Trophoblast cell (in vitro differentiated cells and primary cell): ENCODE data around the gene CD44.

Experiments
- DNase-seq, 2 donors: peaks; one replicate each; pipeline ENCODE4 v3.0.0-alpha.2; 2016
- H2AFZ ChIP-seq: 2 replicates; pipeline ENCODE4 v1.6.1; 2013; ENCODE audit warnings: low read length, moderate library complexity, mild to moderate bottlenecking; ENCODE audit not compliant: insufficient read depth, poor library complexity
- H2AK5ac ChIP-seq: 2 replicates; pipeline ENCODE4 v1.6.1; 2013; ENCODE audit warnings: mild to moderate bottlenecking, low read length
- H2BK120ac ChIP-seq: 2 replicates; pipeline ENCODE4 v1.6.1; 2013; ENCODE audit warnings: low read length, mild to moderate bottlenecking, moderate library complexity; ENCODE audit not compliant: insufficient read depth, poor library complexity
- H2BK12ac ChIP-seq: 2 replicates; pipeline ENCODE4 v1.6.1; 2013; ENCODE audit warnings: mild to moderate bottlenecking, low read length, moderate library complexity
- H2BK5ac ChIP-seq: 2 replicates; pipeline ENCODE4 v1.6.1; 2013; ENCODE audit warnings: low read length, low read depth, moderate library complexity, mild to moderate bottlenecking; ENCODE audit not compliant: poor library complexity
- H3K14ac ChIP-seq: 2 replicates; pipeline ENCODE4 v1.6.1; 2013; ENCODE audit warnings: mild to moderate bottlenecking, low read length
- H3K18ac ChIP-seq: 2 replicates; pipeline ENCODE4 v1.6.1; 2013; ENCODE audit warnings: mild to moderate bottlenecking, low read length
- H3K23ac ChIP-seq: 2 replicates; pipeline ENCODE4 v1.6.1; 2013; ENCODE audit warnings: low read length
- H3K27ac ChIP-seq: 2 replicates; pipeline ENCODE4 v1.5.1; 2013; ENCODE audit warnings: low read depth, mild to moderate bottlenecking, inconsistent platforms, low read length, moderate library complexity
- H3K27me3 ChIP-seq: 2 replicates; pipeline ENCODE4 v1.6.1; 2013; ENCODE audit warnings: inconsistent platforms, mild to moderate bottlenecking, low read length, moderate library complexity; ENCODE audit not compliant: insufficient read depth
- H3K36me3 ChIP-seq, 2 experiments: 1 replicate in 1 of 2; 2 replicates in 1 of 2; pipeline ENCODE4 v1.6.1; 2013; ENCODE audit warnings: low read length in 2 of 2, mild to moderate bottlenecking in 2 of 2, moderate library complexity in 1 of 2; ENCODE audit not compliant: insufficient read depth in 2 of 2, control insufficient read depth in 1 of 2
- H3K4ac ChIP-seq: 2 replicates; pipeline ENCODE4 v1.6.1; 2013; ENCODE audit warnings: low read depth, mild to moderate bottlenecking, low read length, moderate library complexity
- H3K4me1 ChIP-seq, 2 experiments: 1 replicate in 1 of 2; 2 replicates in 1 of 2; pipeline ENCODE4 v1.6.1; 2013; ENCODE audit warnings: low read length in 2 of 2, mild to moderate bottlenecking in 2 of 2, moderate library complexity in 1 of 2; ENCODE audit not compliant: insufficient read depth in 2 of 2, control insufficient read depth in 1 of 2
- H3K4me2 ChIP-seq: 2 replicates; pipeline ENCODE4 v1.6.1; 2013; ENCODE audit warnings: inconsistent platforms, mild to moderate bottlenecking, low read length, moderate library complexity
- H3K4me3 ChIP-seq: 2 replicates; pipeline ENCODE4 v1.5.1; 2013; ENCODE audit warnings: mild to moderate bottlenecking, low read depth, low read length, inconsistent platforms
- H3K79me1 ChIP-seq: one replicate; pipeline ENCODE4 v1.6.1; 2013; ENCODE audit warnings: low read length
- H3K79me2 ChIP-seq: 2 replicates; pipeline ENCODE4 v1.6.1; 2013; ENCODE audit warnings: low read length, mild to moderate bottlenecking; ENCODE audit not compliant: control insufficient read depth, insufficient read depth, poor library complexity
- H3K9ac ChIP-seq: 2 replicates; pipeline ENCODE4 v1.6.1; 2013; ENCODE audit warnings: mild to moderate bottlenecking, low read length
- H3K9me3 ChIP-seq: 2 replicates; pipeline ENCODE4 v1.6.1; 2013; ENCODE audit warnings: low read depth, mild to moderate bottlenecking, control low read depth, inconsistent platforms, low read length; ENCODE audit not compliant: insufficient read depth
- H4K12ac ChIP-seq: 2 replicates; pipeline ENCODE4 v1.6.1; 2013; ENCODE audit warnings: low read depth, mild to moderate bottlenecking, low read length, moderate library complexity
- H4K8ac ChIP-seq: 2 replicates; pipeline ENCODE4 v1.6.1; 2013; ENCODE audit warnings: low read depth, mild to moderate bottlenecking, low read length, moderate library complexity
- H4K91ac ChIP-seq: one replicate; pipeline ENCODE4 v1.6.1; 2013; ENCODE audit warnings: low read depth, mild to moderate bottlenecking, low read length, moderate library complexity
- WGBS: extraction: QIAGEN DNeasy Blood & Tissue Kit; methylation state at CpG from one replicate; pipeline ENCODE4 v1.1.7; 2013; ENCODE audit warnings: missing lambda C conversion rate; ENCODE audit not compliant: insufficient read length, insufficient coverage; ENCODE audit errors: extremely low coverage; 5-methylcytosine and 5-hydroxymethylcytosine counted together

CD44 gene

GRCh38 chr11:35281169-35281688, 142.3 kb downstream of the CD44 start:
- no CpG with 5 or more reads among the region's 5 CpGs for WGBS
- no peak overlapping the region for H2AFZ ChIP-seq

More at GRCh38 chr11:35281169-35281688, 142.3 kb downstream of the CD44 start:
- H3K4me1 ChIP-seq = no peaks in the 10 kb centered on the region
- no peak overlapping the region for H3K4ac ChIP-seq
- H3K4me3 ChIP-seq = no peak overlapping the region
- peaks cover 2% of the 10 kb centered on the region for H3K9me3 ChIP-seq
- H3K23ac ChIP-seq = no peak overlapping the region
- no peak overlapping the region for H3K27ac ChIP-seq
- no peak overlapping the region for H4K12ac ChIP-seq
- H4K8ac ChIP-seq = no peak overlapping the region
- H3K14ac ChIP-seq = no peak overlapping the region
- H3K18ac ChIP-seq = no peak overlapping the region
- H4K91ac ChIP-seq = no peak overlapping the region
- DNase-seq = no peak
- no peaks in the 10 kb centered on the region for H3K79me1 ChIP-seq
- H3K27me3 ChIP-seq = no peaks in the 10 kb centered on the region
- H2BK120ac ChIP-seq = no peak overlapping the region
- H2BK12ac ChIP-seq = no peak overlapping the region
- H3K4me2 ChIP-seq = no peak overlapping the region
- no peak overlapping the region for H2BK5ac ChIP-seq
- no peaks in the 10 kb centered on the region for H3K36me3 ChIP-seq
- H2AK5ac ChIP-seq = no peak overlapping the region
- H3K79me2 ChIP-seq = no peaks in the 10 kb centered on the region
- H3K9ac ChIP-seq = no peak overlapping the region
